Mesenchymal stem cell (in vitro differentiated cells and primary cell): ENCODE data around the gene SNX8.

Source experiments
- DNase-seq: peaks from one replicate; pipeline ENCODE4 v3.0.0-alpha.2; 2013
- H2AFZ ChIP-seq: one replicate; pipeline ENCODE4 v1.6.1; 2013; ENCODE audit warnings: low read depth, mild to moderate bottlenecking, control low read depth, inconsistent platforms, low read length, moderate library complexity
- H2AK5ac ChIP-seq: 2 replicates; pipeline ENCODE4 v1.6.1; 2013; ENCODE audit warnings: low read length, moderate library complexity, mild to moderate bottlenecking, inconsistent platforms; ENCODE audit not compliant: severe bottlenecking
- H2BK120ac ChIP-seq: one replicate; pipeline ENCODE4 v1.6.1; 2013; ENCODE audit warnings: low read depth, mild to moderate bottlenecking, inconsistent platforms, low read length, moderate library complexity
- H2BK12ac ChIP-seq, 2 experiments: one replicate each; pipeline ENCODE4 v1.6.1; 2013; ENCODE audit warnings: inconsistent platforms in 2 of 2, low read length in 2 of 2, mild to moderate bottlenecking in 2 of 2, moderate library complexity in 2 of 2, control low read depth in 1 of 2
- H2BK15ac ChIP-seq: one replicate; pipeline ENCODE4 v1.6.1; 2013; ENCODE audit warnings: mild to moderate bottlenecking, low read depth, inconsistent platforms; ENCODE audit not compliant: poor library complexity, severe bottlenecking
- H2BK5ac ChIP-seq: 2 replicates; pipeline ENCODE4 v1.6.1; 2013; ENCODE audit warnings: low read depth, mild to moderate bottlenecking, low read length, control low read depth, inconsistent platforms; ENCODE audit not compliant: poor library complexity, severe bottlenecking
- H3K14ac ChIP-seq, 2 experiments: one replicate each; pipeline ENCODE4 v1.6.1; 2013; ENCODE audit warnings: inconsistent platforms in 2 of 2, low read length in 2 of 2, control low read depth in 1 of 2, mild to moderate bottlenecking in 1 of 2, moderate library complexity in 1 of 2
- H3K18ac ChIP-seq, 2 experiments: one replicate each; pipeline ENCODE4 v1.6.1; 2013; ENCODE audit warnings: inconsistent platforms in 2 of 2, low read length in 2 of 2, control low read depth in 1 of 2, low read depth in 1 of 2, mild to moderate bottlenecking in 1 of 2
- H3K23ac ChIP-seq, 2 experiments: one replicate each; pipeline ENCODE4 v1.6.1; 2013; ENCODE audit warnings: inconsistent platforms in 2 of 2, low read length in 2 of 2, mild to moderate bottlenecking in 2 of 2, moderate library complexity in 2 of 2, control low read depth in 1 of 2
- H3K27ac ChIP-seq: 2 replicates; pipeline ENCODE4 v1.5.1; 2013; ENCODE audit warnings: mild to moderate bottlenecking, moderate library complexity, low read length, control low read depth, inconsistent platforms; ENCODE audit not compliant: poor library complexity, severe bottlenecking
- H3K27me3 ChIP-seq, 2 experiments: 2 replicates each; pipeline versions ENCODE4 v1.6.1 to v1.7.0; 2013; ENCODE audit warnings: low read length in 2 of 2, mild to moderate bottlenecking in 2 of 2, moderate library complexity in 2 of 2, control low read depth in 1 of 2, inconsistent platforms in 1 of 2; ENCODE audit not compliant: control insufficient read depth in 1 of 2, insufficient read depth in 1 of 2
- H3K36me3 ChIP-seq, 2 experiments: 2 replicates each; pipeline versions ENCODE4 v1.6.1 to v1.7.0; 2013; ENCODE audit warnings: low read length in 2 of 2, control low read depth in 1 of 2, inconsistent platforms in 1 of 2, low read depth in 1 of 2, mild to moderate bottlenecking in 1 of 2; ENCODE audit not compliant: insufficient read depth in 2 of 2, control insufficient read depth in 1 of 2
- H3K4ac ChIP-seq, 2 experiments: one replicate each; pipeline ENCODE4 v1.6.1; 2013; ENCODE audit warnings: inconsistent platforms in 2 of 2, low read length in 2 of 2, mild to moderate bottlenecking in 2 of 2, moderate library complexity in 2 of 2, control low read depth in 1 of 2, low read depth in 1 of 2
- H3K4me1 ChIP-seq: 2 replicates; pipeline ENCODE4 v1.6.1; 2013; ENCODE audit warnings: low read depth, low read length, control low read depth; ENCODE audit not compliant: control insufficient read depth, insufficient read depth
- H3K4me2 ChIP-seq: 2 replicates; pipeline ENCODE4 v1.6.1; 2013; ENCODE audit warnings: low read length, mild to moderate bottlenecking, inconsistent platforms; ENCODE audit not compliant: poor library complexity, severe bottlenecking
- H3K4me3 ChIP-seq, 2 experiments: 2 replicates each; pipeline versions ENCODE4 v1.5.1 to v1.7.0; 2013; ENCODE audit warnings: low read length in 2 of 2, mild to moderate bottlenecking in 2 of 2, control low read depth in 1 of 2, low read depth in 1 of 2; ENCODE audit not compliant: insufficient read depth in 1 of 2
- H3K79me1 ChIP-seq: replicated peaks from 2 replicates; pipeline ENCODE4 v1.6.1; 2013; ENCODE audit warnings: mild to moderate bottlenecking, control low read depth, low read length, inconsistent platforms; ENCODE audit not compliant: poor library complexity, severe bottlenecking
- H3K9ac ChIP-seq: 2 replicates; pipeline ENCODE4 v1.7.0; 2013; ENCODE audit warnings: mild to moderate bottlenecking, low read length, moderate library complexity
- H3K9me3 ChIP-seq: 2 replicates; pipeline ENCODE4 v1.7.0; 2013; ENCODE audit warnings: mild to moderate bottlenecking, low read length; ENCODE audit not compliant: control insufficient read depth
- H4K8ac ChIP-seq: one replicate; pipeline ENCODE4 v1.6.1; 2013; ENCODE audit warnings: inconsistent platforms, mild to moderate bottlenecking, low read length, moderate library complexity
- H4K91ac ChIP-seq: one replicate; pipeline ENCODE4 v1.6.1; 2013; ENCODE audit warnings: mild to moderate bottlenecking, low read length, inconsistent platforms
- WGBS: methylation state at CpG from one replicate; pipeline ENCODE4 v1.1.7; 2013; ENCODE audit warnings: mixed read lengths; 5-methylcytosine and 5-hydroxymethylcytosine counted together

SNX8 gene

GRCh38 chr7:2248984-2249694, 65.1 kb downstream of the SNX8 start:
- Histone ChIP-seq H2AK5ac (peak overlapping the region; percentile 88), H3K4me3 (peak overlapping the region in 1 of 2 experiments; percentile 57), H2AFZ (no peak overlapping the region), H2BK120ac (peak overlapping the region; percentile 56), H4K8ac (peak overlapping the region; percentile 97), H2BK15ac (no peak overlapping the region), H3K4ac (peak overlapping the region; percentile 69 to 93), H3K27ac (peak overlapping the region; percentile 91), H3K27me3 (no peaks in the 10 kb centered on the region), H2BK5ac (peak overlapping the region; percentile 77), H3K9me3 (no peaks in the 10 kb centered on the region), H4K91ac (peak overlapping the region; percentile 100), H3K23ac (no peak overlapping the region), H3K4me2 (no peak overlapping the region), H3K4me1 (peaks cover 30% of the 10 kb centered on the region), H3K9ac (peak overlapping the region; percentile 87), H3K18ac (peak overlapping the region; percentile 71 to 90), H2BK12ac (peak overlapping the region; percentile 81 to 98), H3K14ac (peak overlapping the region in 1 of 2 experiments; percentile 37), H3K36me3 (peaks cover 16 to 39% of the 10 kb centered on the region in 2 experiments), H3K79me1 (peaks cover 11% of the 10 kb centered on the region)
- WGBS = 45% methylated on average over 23 of the region's 24 CpGs
- peak; percentile 97 for DNase-seq

- Histone ChIP-seq H3K18ac (no peak overlapping the region), H3K36me3 (peaks cover 7 to 24% of the 10 kb centered on the region in 2 experiments)
Measured at GRCh38 chr7:2247141-2247995, 66.9 kb downstream of the SNX8 start.

GRCh38 chr7:2245883-2246675, 68.2 kb downstream of the SNX8 start:
- H3K4me3 ChIP-seq = no peak overlapping the region
- no peak overlapping the region for H3K14ac ChIP-seq
- no peak overlapping the region for H2BK12ac ChIP-seq
- H3K18ac ChIP-seq = no peak overlapping the region
- no peak overlapping the region for H4K91ac ChIP-seq
- H3K36me3 ChIP-seq = peaks cover 0 to 11% of the 10 kb centered on the region in 2 experiments
- H3K79me1 ChIP-seq = peaks cover 5% of the 10 kb centered on the region
- H3K9me3 ChIP-seq = no peaks in the 10 kb centered on the region
- H3K27me3 ChIP-seq = no peaks in the 10 kb centered on the region
- no peak overlapping the region for H4K8ac ChIP-seq
- no peak overlapping the region for H3K4ac ChIP-seq
- H2BK120ac ChIP-seq = no peak overlapping the region
- H2BK15ac ChIP-seq = no peak overlapping the region
- no peak overlapping the region for H3K9ac ChIP-seq
- H2AK5ac ChIP-seq = no peak overlapping the region
- no peak overlapping the region for H2AFZ ChIP-seq
- no peak overlapping the region for H3K23ac ChIP-seq
- peaks cover 34% of the 10 kb centered on the region for H3K4me1 ChIP-seq
- no peak overlapping the region for H3K4me2 ChIP-seq
- no peak overlapping the region for H3K27ac ChIP-seq
- no peak for DNase-seq
- 90% methylated on average over 22 of the region's 22 CpGs for WGBS
- H2BK5ac ChIP-seq = no peak overlapping the region

More at GRCh38 chr7:2247141-2247995, 66.9 kb downstream of the SNX8 start:
- no peak overlapping the region for H2BK12ac ChIP-seq
- no peak overlapping the region for H2BK120ac ChIP-seq
- H3K4me3 ChIP-seq = no peak overlapping the region
- peaks cover 35% of the 10 kb centered on the region for H3K4me1 ChIP-seq
- H3K27me3 ChIP-seq = no peaks in the 10 kb centered on the region
- no peak overlapping the region for H3K4me2 ChIP-seq
- DNase-seq = peak; percentile 15
- H3K4ac ChIP-seq = peak overlapping the region in 1 of 2 experiments; percentile 15
- H3K79me1 ChIP-seq = peaks cover 8% of the 10 kb centered on the region
- no peak overlapping the region for H3K27ac ChIP-seq
- H2AK5ac ChIP-seq = peak overlapping the region; percentile 43
- WGBS = 80% methylated on average over 34 of the region's 36 CpGs
- H2BK15ac ChIP-seq = no peak overlapping the region
- no peaks in the 10 kb centered on the region for H3K9me3 ChIP-seq
- H3K14ac ChIP-seq = no peak overlapping the region
- H4K8ac ChIP-seq = no peak overlapping the region
- no peak overlapping the region for H3K9ac ChIP-seq
- H4K91ac ChIP-seq = peak overlapping the region; percentile 11
- H3K23ac ChIP-seq = no peak overlapping the region
- H2AFZ ChIP-seq = no peak overlapping the region
- no peak overlapping the region for H2BK5ac ChIP-seq
